ENCODE data around the gene XAF1.

The XAF1 gene

GRCh38 chr17:6752068-6752909 is 3.6 kb upstream of the XAF1 start:
- DNase-seq (ENCODE audit: low read depth): peak; percentile 100
- H3K4me3 ChIP-seq (ENCODE audit: control insufficient read depth, low read depth, low read length): no peak overlapping the region

GRCh38 chr17:6753006-6753445 is 2.8 kb upstream of the XAF1 start:
- DNase-seq (ENCODE audit: low read depth): peak; percentile 87
- no peak for TF ChIP-seq CTCF (conservative IDR thresholded peaks at IDR 0.05; ENCODE audit: control insufficient read depth, insufficient read depth, low read depth, low read length)
- H3K4me3 ChIP-seq (ENCODE audit: control insufficient read depth, low read depth, low read length): no peak overlapping the region

More at GRCh38 chr17:6752068-6752909, 3.6 kb upstream of the XAF1 start:
- TF ChIP-seq CTCF (conservative IDR thresholded peaks at IDR 0.05; ENCODE audit: control insufficient read depth, insufficient read depth, low read depth, low read length): no peak

- no peak for DNase-seq (ENCODE audit: low read depth)
- no peak overlapping the region for H3K4me3 ChIP-seq (ENCODE audit: control insufficient read depth, low read depth, low read length)
- TF ChIP-seq CTCF (conservative IDR thresholded peaks at IDR 0.05; ENCODE audit: control insufficient read depth, insufficient read depth, low read depth, low read length): no peak
Measured at GRCh38 chr17:6753546-6753945, 2.3 kb upstream of the XAF1 start.

GRCh38 chr17:6755281-6755680 is 565 bp upstream of the XAF1 start:
- peak; percentile 66 for DNase-seq (ENCODE audit: low read depth)
- TF ChIP-seq CTCF (conservative IDR thresholded peaks at IDR 0.05; ENCODE audit: control insufficient read depth, insufficient read depth, low read depth, low read length): no peak
- peak overlapping the region; percentile 56 for H3K4me3 ChIP-seq (ENCODE audit: control insufficient read depth, low read depth, low read length)

- DNase-seq (ENCODE audit: low read depth): no peak
- no peak for TF ChIP-seq CTCF (conservative IDR thresholded peaks at IDR 0.05; ENCODE audit: control insufficient read depth, insufficient read depth, low read depth, low read length)
- peak overlapping the region; percentile 56 for H3K4me3 ChIP-seq (ENCODE audit: control insufficient read depth, low read depth, low read length)
Measured at GRCh38 chr17:6756425-6757031, 682 bp downstream of the XAF1 start.

- H3K4me3 ChIP-seq (ENCODE audit: control insufficient read depth, low read depth, low read length): no peak overlapping the region
- no peak for DNase-seq (ENCODE audit: low read depth)
- no peak for TF ChIP-seq CTCF (conservative IDR thresholded peaks at IDR 0.05; ENCODE audit: control insufficient read depth, insufficient read depth, low read depth, low read length)
Measured at GRCh38 chr17:6757747-6758146, 1.9 kb downstream of the XAF1 start.
